Spleen (tissue), 11 donors: ENCODE measurements around the gene FASN. TPM values are rescaled to one million over a fixed set of nuclear protein-coding genes. Genes with fewer than 3 reads are reported as not detected.

Experiments used
- DNase-seq: peaks from one replicate; pipeline ENCODE4 v3.0.0-alpha.2; 2020
- H3K27ac ChIP-seq, 8 donors: fragments of 200-600 bp; sonication (generic) in 7 of 8; 1 replicate in 4 of 8; 2 replicates in 4 of 8; pipeline versions ENCODE4 v1.5.0 to v1.8.0; 2016 to 2021; ENCODE audit warnings: inconsistent platforms in 4 of 8, mild to moderate bottlenecking in 4 of 8, moderate library complexity in 1 of 8
- H3K27me3 ChIP-seq, 7 donors: fragments of 200-600 bp; sonication (generic) in 6 of 7; replicated peaks in 1 of 7; 1 replicate in 4 of 7; 2 replicates in 3 of 7; pipeline versions ENCODE4 v1.5.0 to v1.8.0; 2016 to 2021; ENCODE audit warnings: inconsistent platforms in 3 of 7, mild to moderate bottlenecking in 1 of 7
- H3K36me3 ChIP-seq, 6 donors: fragments of 200-600 bp; sonication (generic) in 5 of 6; 1 replicate in 4 of 6; 2 replicates in 2 of 6; pipeline versions ENCODE4 v1.5.0 to v1.8.0; 2016 to 2021; ENCODE audit warnings: inconsistent platforms in 2 of 6
- H3K4me1 ChIP-seq, 6 donors: fragments of 200-600 bp; sonication (generic) in 5 of 6; 1 replicate in 3 of 6; 2 replicates in 3 of 6; pipeline versions ENCODE4 v1.5.0 to v1.8.0; 2016 to 2021; ENCODE audit warnings: inconsistent platforms in 3 of 6
- H3K4me3 ChIP-seq, 8 donors: fragments of 200-600 bp; sonication (generic) in 7 of 8; 1 replicate in 4 of 8; 2 replicates in 4 of 8; pipeline versions ENCODE4 v1.5.0 to v1.8.0; 2016 to 2021; ENCODE audit warnings: inconsistent platforms in 4 of 8, mild to moderate bottlenecking in 4 of 8, moderate library complexity in 2 of 8
- H3K9me3 ChIP-seq, 8 donors: fragments of 200-600 bp; sonication (generic) in 7 of 8; 1 replicate in 4 of 8; 2 replicates in 4 of 8; pipeline versions ENCODE4 v1.5.0 to v1.8.0; 2016 to 2021; ENCODE audit warnings: inconsistent platforms in 4 of 8
- CTCF ChIP-seq, 11 experiments: fragments of 200-600 bp in 7 of 11; fragments of 450-650 bp in 4 of 11; sonication (generic) in 4 of 11; IDR thresholded peaks in 8 of 11; conservative IDR thresholded peaks in 3 of 11; 1 replicate in 7 of 11; 2 replicates in 4 of 11; pipeline versions ENCODE4 v1.4.0 to v1.8.0; 2016 to 2021; ENCODE audit warnings: antibody characterized with exemption in 11 of 11, inconsistent platforms in 4 of 11, mild to moderate bottlenecking in 1 of 11
- POLR2A ChIP-seq, 3 donors: fragments of 450-650 bp; IDR thresholded peaks; one replicate each; pipeline ENCODE4 v1.5.1; 2017; ENCODE audit warnings: antibody characterized with exemption in 3 of 3, mild to moderate bottlenecking in 1 of 3
- POLR2AphosphoS5 ChIP-seq, 3 donors: sonication (generic); formaldehyde crosslinking; IDR thresholded peaks; one replicate each; pipeline ENCODE4 v1.5.1; 2017; ENCODE audit warnings: antibody characterized with exemption in 3 of 3
- WGBS, 5 donors: extraction: QIAGEN DNeasy Blood & Tissue Kit in 3 of 5; methylation state at CpG; one replicate each; pipeline versions ENCODE4 v1.1.5 to v1.1.7; 2013 to 2018; 5-methylcytosine and 5-hydroxymethylcytosine counted together
- intact Hi-C: fragments of 100-400 bp; cut with DNase I; formaldehyde crosslinking; loops from one replicate; pipeline ENCODE4 v1.15.0; 2023; ENCODE audit warnings: low total_unique reads
- polyA plus RNA-seq, 3 donors: library from polyadenylated mRNA; stranded (reverse); fragments of 200-250 nt; gene quantifications; one replicate each; pipeline ENCODE4 v1.2.1, GENCODE V29; 2013
- total RNA-seq, 7 donors: library from RNA; depleted of rRNA in 3 of 7; stranded (reverse); fragments of >200 nt in 3 of 7; fragmentation: NEBNext Ultra II Directional in 4 of 7; extraction: Animal tissue kit (Norgen Biotek cat#: 25700) in 4 of 7; gene quantifications; one replicate each; pipeline versions ENCODE4 v1.1.0 to v1.2.1, GENCODE V29; 2016 to 2021
- donor health status: healthy with polysubstance abuse.
- donor health status: DM: no; HTN: no; CAD: no; lungs with moderate emphysema.
- donor health status: DM: no; HTN: no; CAD: no.
- donor health status: Bipolar disorder and iron deficiency.
- donor health status: healthy.
- donor health status: DM: no; HTN: no; CAD: no.
- donor health status: DM: yes; HTN: yes; CAD: no.

The FASN gene
- total and polyA plus RNA-seq, 10 donors: 9.3 to 45.2 (median 21.3) TPM

GRCh38 chr17:82063424-82064415 is 34.3 kb downstream of the FASN start:
- Histone ChIP-seq H3K4me1 (peaks cover 17 to 60% (median 39%) of the 10 kb centered on the region in 6 donors), H3K36me3 (peaks cover 0 to 55% (median 46%) of the 10 kb centered on the region in 6 donors), H3K27ac (peak overlapping the region in 2 of 8 donors; percentile 88 to 92), H3K9me3 (no peaks in the 10 kb centered on the region), H3K4me3 (peak overlapping the region in 2 of 8 donors; percentile 73 to 96), H3K27me3 (no peaks in the 10 kb centered on the region)
- peak; percentile 46 for DNase-seq
- WGBS, 5 donors: 85 to 91% (median 88%) methylated on average over 11 to 20 of the region's 20 CpGs
- intact Hi-C loops: no loop called here
- TF ChIP-seq POLR2AphosphoS5 (IDR thresholded peaks at IDR 0.05) (no peak), CTCF (IDR thresholded peaks at IDR 0.05 in 8 of 11, conservative IDR thresholded peaks at IDR 0.05 in 3 of 11) (no peak), POLR2A (IDR thresholded peaks at IDR 0.05) (no peak)

- Histone ChIP-seq H3K4me1 (peaks cover 17 to 67% (median 41%) of the 10 kb centered on the region in 6 donors), H3K27ac (no peak overlapping the region), H3K27me3 (no peaks in the 10 kb centered on the region), H3K36me3 (peaks cover 0 to 62% (median 54%) of the 10 kb centered on the region in 6 donors), H3K9me3 (no peaks in the 10 kb centered on the region), H3K4me3 (no peak overlapping the region)
- DNase-seq: no peak
- intact Hi-C loops: no loop called here
- 80 to 97% (median 93%) methylated on average over 1 to 9 of the region's 9 CpGs; no CpG with 5 or more reads in 1 of the 5 donors for WGBS, 5 donors
- TF ChIP-seq CTCF (IDR thresholded peaks at IDR 0.05 in 8 of 11, conservative IDR thresholded peaks at IDR 0.05 in 3 of 11) (no peak), POLR2AphosphoS5 (IDR thresholded peaks at IDR 0.05) (no peak), POLR2A (IDR thresholded peaks at IDR 0.05) (no peak)
Measured at GRCh38 chr17:82062984-82063368, 35.1 kb downstream of the FASN start.

- peaks cover 0 to 69% (median 60%) of the 10 kb centered on the region in 6 donors for H3K36me3 ChIP-seq
- TF ChIP-seq CTCF (IDR thresholded peaks at IDR 0.05 in 8 of 11, conservative IDR thresholded peaks at IDR 0.05 in 3 of 11) (no peak), POLR2AphosphoS5 (IDR thresholded peaks at IDR 0.05) (no peak), POLR2A (IDR thresholded peaks at IDR 0.05) (no peak)
- H3K4me3 ChIP-seq: no peak overlapping the region
- H3K4me1 ChIP-seq: peaks cover 17 to 74% (median 41%) of the 10 kb centered on the region in 6 donors
- no peak overlapping the region for H3K27ac ChIP-seq
- no peaks in the 10 kb centered on the region for H3K9me3 ChIP-seq
- H3K27me3 ChIP-seq: no peaks in the 10 kb centered on the region
- intact Hi-C loops: no loop called here
- 75 to 95% (median 86%) methylated on average over 17 to 24 of the region's 24 CpGs for WGBS, 5 donors
- peak; percentile 67 for DNase-seq
Measured at GRCh38 chr17:82062076-82062983, 35.7 kb downstream of the FASN start.
